Dendritic cell treated with granulocyte-macrophage colony-stimulating factor and Interleukin-4, amounts not matched to agents 40 ng/mL and 50 ng/mL, for 4 days (primary cell): ENCODE results near the gene PLCH1.

Experiments
- H3K27ac Mint-ChIP-seq: one replicate; pipeline ENCODE4 v1.8.0; 2022; ENCODE audit warnings: mild to moderate bottlenecking, mixed read lengths
- H3K27me3 Mint-ChIP-seq: one replicate; pipeline ENCODE4 v1.8.0; 2022; ENCODE audit warnings: mild to moderate bottlenecking, mixed read lengths
- H3K36me3 Mint-ChIP-seq: one replicate; pipeline ENCODE4 v1.8.0; 2022; ENCODE audit warnings: low read depth, mixed read lengths
- H3K4me1 Mint-ChIP-seq: one replicate; pipeline ENCODE4 v1.8.0; 2022; ENCODE audit warnings: low read depth, mixed read lengths
- H3K4me3 Mint-ChIP-seq: one replicate; pipeline ENCODE4 v1.8.0; 2022; ENCODE audit warnings: mild to moderate bottlenecking, moderate library complexity, mixed read lengths
- H3K9me3 Mint-ChIP-seq: one replicate; pipeline ENCODE4 v1.8.0; 2022; ENCODE audit warnings: mixed read lengths
- intact Hi-C: fragments of 100-400 bp; cut with micrococcal nuclease; formaldehyde crosslinking; loops from one replicate; pipeline ENCODE4 v1.15.0; 2022

PLCH1 gene

DNA sequence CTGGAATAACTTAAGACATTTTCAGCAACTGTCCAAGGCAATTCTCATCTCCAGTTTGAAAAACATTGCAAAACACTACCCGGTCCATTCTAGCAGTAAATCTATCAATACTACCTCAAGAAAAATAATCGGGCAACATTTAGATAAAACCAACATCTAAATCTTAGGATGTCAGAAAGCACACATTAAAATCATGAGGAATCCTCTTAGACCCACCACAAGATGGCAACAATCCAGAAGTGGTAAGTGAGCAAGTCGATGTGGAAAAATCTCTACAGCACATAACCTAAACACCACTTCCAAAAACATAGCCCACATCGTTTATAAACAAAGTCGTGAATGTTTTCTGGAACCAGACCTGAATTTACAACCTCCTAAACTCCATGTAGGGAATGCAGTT lies 5.7 kb downstream of the PLCH1 start:
- no peak overlapping the region for H3K4me3 Mint-ChIP-seq
- H3K4me1 Mint-ChIP-seq: peaks cover 15% of the 10 kb centered on the region
- H3K27ac Mint-ChIP-seq: no peak overlapping the region
- peaks cover 27% of the 10 kb centered on the region for H3K27me3 Mint-ChIP-seq
- H3K36me3 Mint-ChIP-seq: no peaks in the 10 kb centered on the region
- intact Hi-C loops: no loop called here
- no peaks in the 10 kb centered on the region for H3K9me3 Mint-ChIP-seq

DNA sequence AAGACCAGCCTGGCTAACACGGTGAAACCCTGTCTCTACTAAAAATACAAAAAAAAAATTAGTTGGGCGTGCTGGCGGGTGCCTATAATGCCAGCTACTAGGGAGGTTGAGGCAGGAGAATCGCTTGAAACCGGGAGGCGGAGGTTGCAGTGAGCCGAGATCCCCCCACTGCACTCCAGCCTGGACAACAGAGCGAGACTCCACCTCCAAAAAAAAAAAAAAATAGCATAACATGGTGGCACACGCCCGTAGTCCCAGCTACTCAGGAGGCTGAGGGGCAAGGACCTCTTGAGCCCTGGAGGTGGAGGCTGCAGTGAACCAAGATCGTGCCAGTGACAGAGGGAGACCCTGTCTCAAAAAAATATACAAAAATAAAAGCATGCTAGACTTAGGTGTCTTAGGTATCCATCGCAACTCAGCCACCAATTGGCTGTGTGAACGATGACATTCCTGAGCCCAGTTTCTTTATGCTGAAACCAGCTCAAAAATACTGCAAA lies 6.2 kb downstream of the PLCH1 start:
- H3K36me3 Mint-ChIP-seq: no peaks in the 10 kb centered on the region
- no peak overlapping the region for H3K27ac Mint-ChIP-seq
- intact Hi-C loops: no loop called here
- peaks cover 10% of the 10 kb centered on the region for H3K4me1 Mint-ChIP-seq
- H3K27me3 Mint-ChIP-seq: peaks cover 22% of the 10 kb centered on the region
- H3K4me3 Mint-ChIP-seq: no peak overlapping the region
- H3K9me3 Mint-ChIP-seq: no peaks in the 10 kb centered on the region

DNA sequence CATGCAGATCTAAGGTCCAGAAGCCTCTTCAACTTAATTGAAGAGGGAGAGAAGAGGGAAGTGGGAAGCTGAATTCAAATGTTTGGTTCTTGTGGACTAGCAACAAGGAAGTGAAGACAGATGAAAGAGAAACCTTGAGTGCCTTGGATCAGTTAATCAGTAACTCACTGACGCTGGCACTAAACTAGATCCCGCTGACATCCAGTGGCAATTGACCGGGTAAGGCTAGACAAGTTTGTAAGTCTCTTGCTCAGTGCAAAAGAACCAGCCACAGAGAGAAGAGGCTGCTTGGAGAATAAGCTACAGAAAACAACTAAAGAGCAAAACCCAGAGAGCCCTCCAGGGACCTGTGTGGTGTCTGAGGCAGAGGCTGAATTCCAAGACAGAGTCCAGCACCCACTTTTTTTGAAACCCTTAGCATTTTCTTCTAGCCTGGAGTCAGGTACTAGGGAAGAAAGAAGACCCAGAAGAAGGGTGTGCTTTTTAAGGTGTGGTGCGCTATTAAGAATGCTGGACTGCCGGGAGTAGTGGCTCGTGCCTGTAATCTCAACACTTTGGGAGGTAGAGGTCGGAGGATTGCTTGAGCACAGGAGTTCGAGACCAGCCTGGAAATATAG lies 6.9 kb downstream of the PLCH1 start:
- Mint-ChIP-seq H3K36me3 (no peaks in the 10 kb centered on the region), H3K27me3 (peaks cover 15% of the 10 kb centered on the region), H3K4me3 (peak overlapping the region; percentile 40), H3K9me3 (no peaks in the 10 kb centered on the region), H3K27ac (peak overlapping the region; percentile 77), H3K4me1 (peaks cover 9% of the 10 kb centered on the region)
- intact Hi-C loops: no loop called here

GRCh38 chr3:155736381-155736780 lies 8.5 kb downstream of the PLCH1 start:
- intact Hi-C loops: no loop called here
- no peak overlapping the region for H3K4me3 Mint-ChIP-seq
- peaks cover 7% of the 10 kb centered on the region for H3K27me3 Mint-ChIP-seq
- no peak overlapping the region for H3K27ac Mint-ChIP-seq
- no peaks in the 10 kb centered on the region for H3K9me3 Mint-ChIP-seq
- peaks cover 9% of the 10 kb centered on the region for H3K4me1 Mint-ChIP-seq
- H3K36me3 Mint-ChIP-seq: no peaks in the 10 kb centered on the region

DNA sequence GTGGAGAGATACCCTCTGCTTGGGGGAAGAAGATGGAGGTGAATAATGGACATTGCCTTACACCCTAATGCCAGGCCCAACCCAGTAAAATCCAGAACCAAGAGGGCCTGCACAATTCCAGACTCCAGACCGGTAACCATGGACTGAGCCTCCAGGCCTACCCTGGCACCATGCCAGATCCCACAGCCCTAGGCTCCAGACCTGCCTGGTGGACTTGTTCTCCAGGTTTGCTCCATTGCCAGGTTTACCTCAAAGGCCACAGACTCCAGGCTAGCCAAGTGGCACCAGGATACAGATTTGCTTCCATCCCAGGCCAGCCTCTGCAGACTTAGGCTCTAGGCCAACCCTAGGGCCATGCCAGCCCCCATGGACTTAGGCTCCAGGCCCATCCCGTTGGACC lies 14.0 kb downstream of the PLCH1 start:
- Mint-ChIP-seq H3K4me1 (no peaks in the 10 kb centered on the region), H3K9me3 (no peaks in the 10 kb centered on the region), H3K27me3 (no peaks in the 10 kb centered on the region), H3K27ac (no peak overlapping the region), H3K36me3 (no peaks in the 10 kb centered on the region), H3K4me3 (no peak overlapping the region)
- intact Hi-C loops: no loop called here

GRCh38 chr3:155727836-155728235 lies 17.0 kb downstream of the PLCH1 start:
- no peak overlapping the region for H3K4me3 Mint-ChIP-seq
- H3K27me3 Mint-ChIP-seq: no peaks in the 10 kb centered on the region
- no peaks in the 10 kb centered on the region for H3K4me1 Mint-ChIP-seq
- H3K27ac Mint-ChIP-seq: no peak overlapping the region
- H3K36me3 Mint-ChIP-seq: no peaks in the 10 kb centered on the region
- intact Hi-C loops: no loop called here
- no peaks in the 10 kb centered on the region for H3K9me3 Mint-ChIP-seq

DNA sequence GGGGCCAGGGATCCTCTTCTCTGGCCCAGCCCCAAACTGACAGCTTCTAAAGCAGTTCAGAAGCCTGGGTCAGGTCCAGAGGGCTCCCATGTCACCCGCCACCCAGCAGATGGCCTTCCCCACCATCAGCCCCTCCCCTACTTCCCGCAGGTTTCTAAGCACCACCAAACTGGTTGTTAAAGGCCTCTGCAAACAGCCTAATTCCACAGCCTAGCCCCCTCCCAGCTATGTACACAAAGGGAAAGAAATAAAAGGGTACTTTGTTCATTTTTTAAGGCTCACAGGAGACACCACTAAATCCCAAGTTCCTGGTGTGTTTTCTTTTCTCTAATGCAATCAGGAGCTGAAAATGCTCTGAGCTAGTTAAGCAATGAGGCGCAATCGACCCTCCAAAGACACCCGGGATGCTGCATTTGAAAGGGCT lies 30.6 kb downstream of the PLCH1 start:
- Mint-ChIP-seq H3K9me3 (peaks cover 9% of the 10 kb centered on the region), H3K27ac (no peak overlapping the region), H3K4me3 (no peak overlapping the region), H3K36me3 (no peaks in the 10 kb centered on the region), H3K27me3 (no peaks in the 10 kb centered on the region), H3K4me1 (no peaks in the 10 kb centered on the region)
- intact Hi-C loops: no loop called here

GRCh38 chr3:155712008-155712407 lies 32.9 kb downstream of the PLCH1 start:
- Mint-ChIP-seq H3K36me3 (no peaks in the 10 kb centered on the region), H3K9me3 (no peaks in the 10 kb centered on the region), H3K4me3 (no peak overlapping the region), H3K27ac (no peak overlapping the region), H3K4me1 (no peaks in the 10 kb centered on the region), H3K27me3 (no peaks in the 10 kb centered on the region)
- intact Hi-C loops: no loop called here

DNA sequence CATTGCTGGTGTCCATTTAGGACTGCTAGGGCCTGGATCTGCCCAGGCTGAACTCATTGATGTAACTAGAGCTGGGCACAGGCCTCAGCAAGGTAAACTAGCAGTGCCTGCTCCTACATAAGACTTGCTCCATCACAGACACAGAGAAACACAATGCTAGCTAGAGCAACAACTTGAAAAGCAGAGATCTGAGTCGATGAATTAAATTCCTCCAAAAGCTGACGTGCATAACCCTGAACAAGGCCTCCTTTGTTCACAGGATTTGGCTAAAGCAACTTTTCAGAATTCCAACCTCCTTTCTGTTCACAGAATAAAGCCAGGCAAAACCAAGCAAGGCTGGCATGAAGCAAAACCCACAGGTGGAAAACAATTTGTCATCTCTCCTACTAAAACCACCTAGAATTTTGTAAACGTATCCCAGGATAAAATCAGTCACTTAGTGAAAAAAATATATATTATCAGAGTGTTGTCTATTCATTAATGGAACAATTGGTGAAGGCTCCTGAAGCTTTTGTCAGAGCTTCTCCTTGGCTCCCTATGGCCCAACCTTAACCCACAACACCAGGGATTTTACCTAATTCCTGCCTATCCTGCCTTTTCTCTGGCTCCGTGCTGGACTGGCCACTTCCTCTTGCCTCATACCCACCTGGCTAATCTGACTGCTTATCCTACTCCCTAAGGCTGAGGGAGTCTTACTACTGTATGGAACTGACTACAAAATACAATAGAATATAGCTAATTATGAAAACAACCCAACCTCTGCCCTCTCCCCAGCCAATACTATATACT lies 39.9 kb downstream of the PLCH1 start:
- intact Hi-C loops: loop anchor here (10.0 kb wide), 1 partner anchor 750 kb away; no protein-coding TSS in a partner anchor
- H3K4me3 Mint-ChIP-seq: no peak overlapping the region
- H3K36me3 Mint-ChIP-seq: no peaks in the 10 kb centered on the region
- H3K27me3 Mint-ChIP-seq: no peaks in the 10 kb centered on the region
- H3K9me3 Mint-ChIP-seq: no peaks in the 10 kb centered on the region
- H3K27ac Mint-ChIP-seq: no peak overlapping the region
- peaks cover 10% of the 10 kb centered on the region for H3K4me1 Mint-ChIP-seq

GRCh38 chr3:155704061-155704460 lies 40.8 kb downstream of the PLCH1 start:
- no peaks in the 10 kb centered on the region for H3K27me3 Mint-ChIP-seq
- H3K27ac Mint-ChIP-seq: no peak overlapping the region
- intact Hi-C loops: loop anchor here (10.0 kb wide), 1 partner anchor 749 kb away; no protein-coding TSS in a partner anchor
- H3K9me3 Mint-ChIP-seq: no peaks in the 10 kb centered on the region
- no peak overlapping the region for H3K4me3 Mint-ChIP-seq
- no peaks in the 10 kb centered on the region for H3K36me3 Mint-ChIP-seq
- peaks cover 10% of the 10 kb centered on the region for H3K4me1 Mint-ChIP-seq

DNA sequence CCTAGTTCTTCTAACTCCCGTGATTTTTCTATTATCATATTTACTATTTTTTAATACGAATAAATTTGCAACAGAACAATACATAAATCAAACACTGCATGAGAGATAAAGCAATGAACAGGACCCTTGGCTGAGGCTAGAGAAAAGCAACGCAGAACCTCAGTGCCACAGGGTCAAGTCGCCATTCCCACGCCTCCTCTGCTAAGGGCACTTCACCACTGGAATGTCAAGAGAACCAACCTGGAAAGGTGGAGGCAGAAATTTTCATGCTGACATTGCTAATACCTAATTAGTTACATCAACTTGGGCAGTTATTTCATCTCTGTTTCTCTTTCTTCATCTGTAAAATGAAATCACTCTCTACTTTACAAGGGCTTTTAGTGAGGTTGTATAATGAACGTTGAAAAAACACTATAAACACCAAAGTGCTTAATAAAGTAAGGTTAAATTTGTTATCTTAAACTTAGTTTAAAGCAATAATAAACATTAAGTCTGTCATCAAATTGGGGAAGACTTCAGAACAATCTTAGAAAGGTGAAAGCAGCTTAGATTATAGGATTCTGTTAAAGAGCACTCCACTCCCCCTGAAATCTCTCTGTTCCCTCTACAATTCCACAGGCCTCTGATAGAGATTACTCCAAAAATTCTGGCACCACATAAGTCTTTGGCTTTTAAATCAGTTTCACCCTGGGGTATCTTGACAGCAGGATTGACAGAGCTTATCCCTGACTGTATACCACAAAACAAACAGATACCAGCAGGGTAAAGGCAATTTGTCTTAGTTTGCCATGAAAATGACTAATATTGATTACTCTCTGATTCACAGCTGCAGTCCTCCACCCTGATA lies 41.9 kb downstream of the PLCH1 start:
- Mint-ChIP-seq H3K4me1 (peaks cover 10% of the 10 kb centered on the region), H3K36me3 (no peaks in the 10 kb centered on the region), H3K27me3 (no peaks in the 10 kb centered on the region), H3K27ac (no peak overlapping the region), H3K4me3 (no peak overlapping the region), H3K9me3 (no peaks in the 10 kb centered on the region)
- intact Hi-C loops: loop anchor here (1.0 to 10.0 kb wide), 4 partner anchors 321 to 1368 kb away; no protein-coding TSS in a partner anchor

DNA sequence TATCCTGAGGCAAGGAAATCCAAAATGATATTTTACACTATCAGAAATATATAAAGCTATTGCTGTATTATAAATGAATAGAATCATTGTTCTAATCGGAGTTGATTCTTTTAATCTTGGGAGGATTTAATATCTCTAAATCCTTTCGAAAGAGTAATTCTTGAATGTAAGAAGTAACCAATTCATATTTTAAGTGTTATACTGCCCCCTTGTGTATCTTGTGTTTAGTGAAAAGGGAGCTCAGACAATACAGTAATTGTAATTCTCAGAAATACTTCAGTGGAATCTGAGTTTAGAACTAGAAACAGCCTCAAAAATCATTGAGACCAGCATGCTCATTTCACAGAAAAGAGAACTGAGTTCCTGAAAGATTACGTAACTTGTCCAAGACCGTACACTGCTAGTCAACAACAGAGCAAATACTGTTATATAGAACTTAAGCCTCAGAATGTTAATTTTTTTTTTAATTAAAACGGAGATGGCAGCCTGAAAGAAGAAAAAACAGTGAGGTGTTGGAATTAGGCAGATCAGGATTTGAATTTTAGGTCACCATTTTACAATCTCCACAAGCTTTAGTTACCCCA lies 42.9 kb downstream of the PLCH1 start:
- no peaks in the 10 kb centered on the region for H3K9me3 Mint-ChIP-seq
- H3K4me1 Mint-ChIP-seq: peaks cover 10% of the 10 kb centered on the region
- H3K27ac Mint-ChIP-seq: no peak overlapping the region
- no peaks in the 10 kb centered on the region for H3K36me3 Mint-ChIP-seq
- H3K4me3 Mint-ChIP-seq: no peak overlapping the region
- intact Hi-C loops: loop anchor here (1.0 to 10.0 kb wide), 5 partner anchors 320 to 1367 kb away; no protein-coding TSS in a partner anchor
- no peaks in the 10 kb centered on the region for H3K27me3 Mint-ChIP-seq

GRCh38 chr3:155697542-155697941 lies 47.3 kb downstream of the PLCH1 start:
- Mint-ChIP-seq H3K27me3 (no peaks in the 10 kb centered on the region), H3K4me3 (no peak overlapping the region), H3K36me3 (no peaks in the 10 kb centered on the region), H3K9me3 (no peaks in the 10 kb centered on the region), H3K27ac (no peak overlapping the region), H3K4me1 (no peaks in the 10 kb centered on the region)
- intact Hi-C loops: no loop called here
